IMR-90 (cell line): ENCODE data around the gene NCOA3. TPM values are rescaled to one million over a fixed set of nuclear protein-coding genes. Genes with fewer than 3 reads are reported as not detected.
"Not testable (repeated sequence)": the region's sequence is repeated elsewhere in the genome, so short reads cannot be mapped to it uniquely, and the experiment has no call there.

Experiments used
- ATAC-seq: fragments of 200-7000 bp; cut with Tn5 transposase; 2 replicates; pipeline ENCODE4 v1.9.1; 2020; ENCODE audit warnings: low read depth, mild to moderate bottlenecking, moderate library complexity
- BruUV-seq: library from RNA; stranded (reverse); fragments of 400-500 nt; replicated peaks from 2 replicates; lab custom pipeline; 2021; lab: Mats Ljungman, UMichigan
- CTCF ChIA-PET: fragments of 300-600 bp; formaldehyde crosslinking; extraction: SDS; loops from one replicate; lab custom pipeline; 2021; ENCODE audit warnings: antibody characterized with exemption; lab: Yijun Ruan, JAX
- POLR2A ChIA-PET: fragments of 300-600 bp; sonication (Branson Sonifier 250); formaldehyde crosslinking; loops from one replicate; lab custom pipeline; 2022; ENCODE audit warnings: antibody characterized with exemption; ENCODE audit not compliant: unreplicated experiment; lab: Charles Lee
- DNase-seq: peaks from one replicate; pipeline ENCODE4 v3.0.0; 2013
- H2AFZ ChIP-seq: replicated peaks from 2 replicates; pipeline ENCODE3; 2013; ENCODE audit warnings: low read length, mild to moderate bottlenecking; ENCODE audit not compliant: poor library complexity
- H2AK5ac ChIP-seq: 2 replicates; pipeline ENCODE4 v1.6.1; 2013; ENCODE audit warnings: low read depth, low read length, inconsistent platforms
- H2AK9ac ChIP-seq: replicated peaks from 2 replicates; pipeline ENCODE3; 2013; ENCODE audit warnings: mild to moderate bottlenecking, low read depth, low read length, moderate library complexity; ENCODE audit not compliant: poor library complexity
- H2BK120ac ChIP-seq: 2 replicates; pipeline ENCODE4 v1.6.1; 2013; ENCODE audit warnings: low read depth, low read length, inconsistent platforms
- H2BK15ac ChIP-seq: 3 replicates; pipeline ENCODE4 v1.6.1; 2013; ENCODE audit warnings: low read depth, low read length, inconsistent platforms
- H2BK20ac ChIP-seq: 2 replicates; pipeline ENCODE4 v1.6.1; 2013; ENCODE audit warnings: low read depth, mild to moderate bottlenecking, inconsistent platforms, low read length, moderate library complexity
- H2BK5ac ChIP-seq: 2 replicates; pipeline ENCODE4 v1.6.1; 2013; ENCODE audit warnings: mild to moderate bottlenecking, low read depth, low read length, inconsistent platforms; ENCODE audit not compliant: poor library complexity, severe bottlenecking
- H3K14ac ChIP-seq: replicated peaks from 2 replicates; pipeline ENCODE4 v1.6.1; 2013; ENCODE audit warnings: low read depth, low read length, inconsistent platforms
- H3K18ac ChIP-seq: 2 replicates; pipeline ENCODE4 v1.6.1; 2013; ENCODE audit warnings: low read depth, low read length, control low read depth
- H3K23ac ChIP-seq: 2 replicates; pipeline ENCODE4 v1.6.1; 2013; ENCODE audit warnings: low read depth, low read length, inconsistent platforms
- H3K27ac ChIP-seq: 2 replicates; pipeline ENCODE4 v1.5.1; 2013; ENCODE audit warnings: mild to moderate bottlenecking, control low read depth, low read length; ENCODE audit not compliant: insufficient read depth
- H3K27me3 ChIP-seq: 2 replicates; pipeline ENCODE4 v1.6.1; 2013; ENCODE audit warnings: low read length; ENCODE audit not compliant: control insufficient read depth, insufficient read depth
- H3K36me3 ChIP-seq: 2 replicates; pipeline ENCODE4 v1.6.1; 2013; ENCODE audit warnings: low read length, mixed read lengths; ENCODE audit not compliant: control insufficient read depth, insufficient read depth
- H3K4ac ChIP-seq: 2 replicates; pipeline ENCODE4 v1.6.1; 2013; ENCODE audit warnings: low read depth, low read length, inconsistent platforms
- H3K4me1 ChIP-seq: 2 replicates; pipeline ENCODE4 v1.6.1; 2013; ENCODE audit warnings: low read length, mixed read lengths; ENCODE audit not compliant: control insufficient read depth, insufficient read depth
- H3K4me2 ChIP-seq: 2 replicates; pipeline ENCODE4 v1.6.1; 2013; ENCODE audit warnings: low read depth, mild to moderate bottlenecking, control low read depth, low read length, moderate library complexity
- H3K4me3 ChIP-seq: 2 replicates; pipeline ENCODE4 v1.5.1; 2013; ENCODE audit warnings: low read depth, mild to moderate bottlenecking, control low read depth, low read length, moderate library complexity; ENCODE audit not compliant: insufficient read depth
- H3K56ac ChIP-seq: 2 replicates; pipeline ENCODE4 v1.6.1; 2013; ENCODE audit warnings: low read length, inconsistent platforms; ENCODE audit not compliant: insufficient read depth; ENCODE audit errors: extremely low read depth
- H3K79me1 ChIP-seq, 2 experiments: 2 replicates each; pipeline ENCODE4 v1.6.1; 2013; ENCODE audit warnings: low read length in 2 of 2, inconsistent platforms in 1 of 2, low read depth in 1 of 2
- H3K9ac ChIP-seq: 2 replicates; pipeline ENCODE4 v1.6.1; 2013; ENCODE audit warnings: low read depth, low read length, control low read depth
- H3K9me1 ChIP-seq: 2 replicates; pipeline ENCODE4 v1.6.1; 2013; ENCODE audit warnings: low read length, inconsistent platforms; ENCODE audit not compliant: insufficient read depth
- H3K9me3 ChIP-seq: 2 replicates; pipeline ENCODE4 v1.6.1; 2013; ENCODE audit warnings: low read length; ENCODE audit not compliant: control insufficient read depth, insufficient read depth
- H4K20me1 ChIP-seq: 2 replicates; pipeline ENCODE4 v1.6.1; 2013; ENCODE audit warnings: low read length, inconsistent platforms; ENCODE audit not compliant: insufficient read depth
- H4K5ac ChIP-seq: 2 replicates; pipeline ENCODE4 v1.6.1; 2013; ENCODE audit warnings: mild to moderate bottlenecking, low read depth, low read length, control low read depth
- H4K8ac ChIP-seq, 2 experiments: 2 replicates each; pipeline ENCODE4 v1.6.1; 2013; ENCODE audit warnings: low read depth in 2 of 2, low read length in 2 of 2, control low read depth in 1 of 2, inconsistent platforms in 1 of 2
- H4K91ac ChIP-seq: 2 replicates; pipeline ENCODE4 v1.6.1; 2013; ENCODE audit warnings: low read depth, low read length, inconsistent platforms; ENCODE audit not compliant: insufficient read depth
- whole genome bisulfite sequencing, 2 experiments: methylation state at CpG; one replicate each; pipeline versions ENCODE4 v1.1.5 to v1.1.7; 2013; ENCODE audit warnings: missing lambda C conversion rate in 2 of 2; ENCODE audit not compliant: insufficient read length in 1 of 2; ENCODE audit errors: extremely low coverage in 2 of 2; 5-methylcytosine and 5-hydroxymethylcytosine counted together
- dilution Hi-C: fragments of 300-500 bp; cut with HindIII; formaldehyde crosslinking; loops from one replicate; pipeline ENCODE4 v1.14.3; 2018; ENCODE audit warnings: low sequenced_read_pairs; ENCODE audit not compliant: unreplicated experiment
- in situ Hi-C: fragments of 300-500 bp; cut with MboI; formaldehyde crosslinking; loops from 3 replicates; pipeline ENCODE4 v1.14.3; 2019; ENCODE audit warnings: low sequenced_read_pairs, inconsistent platforms, mixed read lengths
- intact Hi-C: fragments of 100-400 bp; cut with micrococcal nuclease; formaldehyde crosslinking; loops from 2 replicates; pipeline ENCODE4 v1.10.0; 2022
- polyA plus RNA-seq, 3 experiments: library from polyadenylated mRNA; depleted of rRNA; stranded (reverse); fragments of >200 nt; gene quantifications; 2 replicates each; pipeline ENCODE4 v1.2.3, GENCODE V29; 2012; ENCODE audit warnings: low replicate concordance in 1 of 3
- total RNA-seq: library from RNA; depleted of rRNA; stranded (reverse); fragments of >200 nt; gene quantifications from 2 replicates; pipeline ENCODE4 v1.2.3, GENCODE V29; 2012

The NCOA3 gene
- total and polyA plus RNA-seq, 2 of the 4 experiments (the other 2 are of a cell fraction), result 8.8 to 29.0 TPM

- H3K9me1 ChIP-seq, H4K20me1 ChIP-seq, H3K27ac ChIP-seq, in situ Hi-C loops, H3K18ac ChIP-seq, H4K8ac ChIP-seq, intact Hi-C loops, H2AFZ ChIP-seq, H3K4me1 ChIP-seq, H2BK20ac ChIP-seq, H2BK5ac ChIP-seq, H3K4ac ChIP-seq, H3K14ac ChIP-seq, H3K23ac ChIP-seq, H3K4me2 ChIP-seq, ATAC-seq, H4K91ac ChIP-seq, H2AK9ac ChIP-seq, H2BK15ac ChIP-seq, DNase-seq, BruUV-seq, H2AK5ac ChIP-seq, H3K36me3 ChIP-seq, dilution Hi-C loops, H3K9ac ChIP-seq, H2BK120ac ChIP-seq, H3K56ac ChIP-seq, H3K9me3 ChIP-seq, H3K4me3 ChIP-seq, H4K5ac ChIP-seq, POLR2A ChIA-PET, H3K27me3 ChIP-seq: not testable (repeated sequence)
- H3K79me1 ChIP-seq, result peaks cover 32 to 66% of the 10 kb centered on the region in 2 experiments
- CTCF ChIA-PET, result interaction anchor here (0.6 kb wide), 1 partner anchor 66 kb away, joined by 3 read pairs; no protein-coding TSS in a partner anchor
- WGBS, 2 experiments, result no CpG with 5 or more reads among the region's 7 CpGs
Observed at GRCh38 chr20:47580686-47581085, 79.0 kb downstream of the NCOA3 start.
